GM12878 (cell line): ENCODE measurements around the gene RALGPS1. TPM values are rescaled to one million over a fixed set of nuclear protein-coding genes. Genes with fewer than 3 reads are reported as not detected.

Source experiments
- ATAC-seq: fragments of 200-7000 bp; cut with Tn5 transposase; 3 replicates; pipeline ENCODE4 v1.9.1; 2020; ENCODE audit warnings: mild to moderate bottlenecking, moderate library complexity
- BruUV-seq: library from RNA; stranded (reverse); fragments of 400-500 nt; replicated peaks from 2 replicates; lab custom pipeline; 2021; lab: Mats Ljungman, UMichigan
- CTCF ChIA-PET: fragments of 300-600 bp; sonication (Branson Sonifier 250); formaldehyde crosslinking; extraction: SDS; loops from one replicate; lab custom pipeline; 2021; ENCODE audit warnings: inconsistent platforms; lab: Yijun Ruan, JAX
- POLR2A ChIA-PET: fragments of 350-600 bp; formaldehyde crosslinking; extraction: SDS; loops from one replicate; lab custom pipeline; 2021; ENCODE audit warnings: inconsistent platforms; lab: Charles Lee
- RAD21 ChIA-PET: fragments of 300-600 bp; sonication (Branson Sonifier 250); formaldehyde crosslinking; loops from one replicate; lab custom pipeline; 2023; ENCODE audit warnings: antibody characterized with exemption; ENCODE audit not compliant: unreplicated experiment; lab: Charles Lee
- SMC1A ChIA-PET: fragments of 300-600 bp; sonication (Branson Sonifier 250); formaldehyde crosslinking; loops from one replicate; lab custom pipeline; 2023; ENCODE audit not compliant: unreplicated experiment, uncharacterized antibody; lab: Charles Lee
- DNase-seq: peaks from one replicate; pipeline ENCODE4 v3.0.0-alpha.2; 2011; ENCODE audit warnings: low read depth, low spot score
- FAIRE-seq: peaks from 3 replicates; lab custom pipeline; 2011; peaks lifted over from hg19 to GRCh38; lab: Jason Lieb, UNC
- H2AFZ ChIP-seq: 2 replicates; pipeline ENCODE4 v1.6.0; 2011; ENCODE audit warnings: low read depth, low read length, control low read depth; ENCODE audit not compliant: control insufficient read depth
- H3K27ac ChIP-seq: 2 replicates; pipeline ENCODE4 v1.5.1; 2011; ENCODE audit warnings: control low read depth; ENCODE audit not compliant: control insufficient read depth, insufficient read depth
- H3K27me3 ChIP-seq, 2 experiments: replicated peaks in 1 of 2; 2 replicates each; pipeline versions ENCODE4 v1.6.0 to v1.6.1; 2011; ENCODE audit warnings: low read length in 1 of 2; ENCODE audit not compliant: control insufficient read depth in 2 of 2, insufficient read depth in 2 of 2
- H3K36me3 ChIP-seq, 2 experiments: 2 replicates each; pipeline ENCODE4 v1.5.1; 2011; ENCODE audit warnings: low read length in 1 of 2; ENCODE audit not compliant: control insufficient read depth in 2 of 2, insufficient read depth in 2 of 2
- H3K4me1 ChIP-seq: 2 replicates; pipeline ENCODE4 v1.6.1; 2011; ENCODE audit warnings: mild to moderate bottlenecking, low read length, moderate library complexity, mixed read lengths; ENCODE audit not compliant: control insufficient read depth, insufficient read depth
- H3K4me2 ChIP-seq: 2 replicates; pipeline ENCODE4 v1.6.0; 2011; ENCODE audit warnings: control low read depth; ENCODE audit not compliant: control insufficient read depth, insufficient read depth
- H3K4me3 ChIP-seq: fragments of 200-600 bp; sonication (generic); 2 replicates; pipeline ENCODE4 v1.5.1; 2016
- H3K79me2 ChIP-seq: 2 replicates; pipeline ENCODE4 v1.6.0; 2011; ENCODE audit warnings: low read length; ENCODE audit not compliant: control insufficient read depth, insufficient read depth
- H3K9ac ChIP-seq: 2 replicates; pipeline ENCODE4 v1.8.0; 2011; ENCODE audit warnings: low read length, control low read depth, mixed read lengths; ENCODE audit not compliant: control insufficient read depth, insufficient read depth
- H3K9me3 ChIP-seq: replicated peaks from 3 replicates; pipeline ENCODE4 v1.5.1; 2011; ENCODE audit warnings: mild to moderate bottlenecking, low read length; ENCODE audit not compliant: control insufficient read depth, insufficient read depth
- H4K20me1 ChIP-seq: 2 replicates; pipeline ENCODE4 v1.6.0; 2011; ENCODE audit not compliant: control insufficient read depth, insufficient read depth
- CHD4 ChIP-seq: fragments of 200-600 bp; sonication (generic); IDR thresholded peaks from 2 replicates; pipeline ENCODE4 v1.6.1; 2016; ENCODE audit warnings: mild to moderate bottlenecking
- CREB1 ChIP-seq: IDR thresholded peaks from 2 replicates; pipeline ENCODE4 v1.6.1; 2012; ENCODE audit warnings: low read depth, mild to moderate bottlenecking, inconsistent platforms
- EGR1 ChIP-seq, 2 experiments: IDR thresholded peaks; 1 replicate in 1 of 2; 2 replicates in 1 of 2; pipeline ENCODE4 v1.6.1; 2011 to 2012; ENCODE audit warnings: low read depth in 2 of 2, low read length in 2 of 2, borderline replicate concordance in 1 of 2, mild to moderate bottlenecking in 1 of 2, moderate library complexity in 1 of 2
- LARP7 ChIP-seq: fragments of 450-650 bp; IDR thresholded peaks from 2 replicates; pipeline ENCODE4 v1.6.1; 2017; ENCODE audit warnings: mild to moderate bottlenecking
- MTA2 ChIP-seq: fragments of 450-650 bp; IDR thresholded peaks from 2 replicates; pipeline ENCODE4 v1.6.1; 2016; ENCODE audit warnings: low read depth, mild to moderate bottlenecking, moderate library complexity
- MXI1 ChIP-seq: fragments of 150-350 bp; IDR thresholded peaks from 2 replicates; pipeline ENCODE4 v1.6.1; 2011; ENCODE audit warnings: low read depth, mild to moderate bottlenecking, inconsistent platforms, low read length, improper control_type of control experiment
- SMAD5 ChIP-seq: IDR thresholded peaks from 2 replicates; pipeline ENCODE4 v1.6.1; 2016; ENCODE audit warnings: antibody characterized with exemption, low read depth
- SUPT20H ChIP-seq: IDR thresholded peaks from 2 replicates; pipeline ENCODE4 v1.6.1; 2011; ENCODE audit warnings: low read depth, mild to moderate bottlenecking, low read length, moderate library complexity, borderline replicate concordance; ENCODE audit not compliant: control insufficient read depth
- TBL1XR1 ChIP-seq: IDR thresholded peaks from 2 replicates; pipeline ENCODE4 v1.6.1; 2012; ENCODE audit warnings: low read depth, low read length, improper control_type of control experiment
- ZNF384 ChIP-seq: IDR thresholded peaks from 2 replicates; pipeline ENCODE4 v1.6.1; 2012; ENCODE audit warnings: low read depth, mild to moderate bottlenecking, low read length, improper control_type of control experiment, borderline replicate concordance
- ZSCAN29 ChIP-seq: fragments of 450-650 bp; IDR thresholded peaks from 2 replicates; pipeline ENCODE4 v1.6.1; 2017; ENCODE audit warnings: mild to moderate bottlenecking, moderate library complexity
- in situ Hi-C: fragments of 300-500 bp; cut with MboI; formaldehyde crosslinking; loops from 9 replicates; pipeline ENCODE4 v1.14.3; 2018; ENCODE audit warnings: mixed read lengths
- intact Hi-C: fragments of 100-400 bp; cut with micrococcal nuclease; formaldehyde crosslinking; loops from one replicate; pipeline ENCODE4 v1.14.2; 2022; ENCODE audit not compliant: unreplicated experiment
- polyA plus RNA-seq, 11 experiments: library from polyadenylated mRNA; depleted of rRNA in 4 of 11; unstranded in 6 of 11; stranded (reverse) in 5 of 11; fragments of >200 nt; fragmentation: Nextera tagmentation in 4 of 11; fragmentation: Illumina TruSeq in 1 of 11; extraction: Ambion mirVana in 4 of 11; extraction: Trizol in 1 of 11; gene quantifications; 1 replicate in 1 of 11; 2 replicates in 10 of 11; pipeline versions ENCODE4 v1.2.1 to v1.2.3, GENCODE V29; 2011 to 2016; ENCODE audit warnings: inconsistent platforms in 2 of 11, missing spikeins in 2 of 11, low read depth in 1 of 11
- total RNA-seq, 4 experiments: library from RNA; depleted of rRNA in 3 of 4; stranded (reverse); fragments of >200 nt in 3 of 4; fragmentation: Illumina TruSeq in 1 of 4; extraction: Trizol in 1 of 4; gene quantifications; 2 replicates each; pipeline versions ENCODE4 v1.2.1 to v1.2.3, GENCODE V29; 2013 to 2021
- TF ChIP-seq, protein P1 (sequence below): fragments of 450-650 bp; IDR thresholded peaks from 2 replicates; pipeline ENCODE4 v1.6.1; 2017; ENCODE audit warnings: antibody characterized with exemption, mild to moderate bottlenecking, moderate library complexity

RALGPS1 gene
- total and polyA plus RNA-seq, 10 of the 15 experiments (the other 5 are each of a cell fraction or from before 2014, with no cell fraction given), result 0.13 to 5.6 (median 2.7) TPM

- intact Hi-C loops (no loop called here), in situ Hi-C loops (no loop called here)
- no TSS peak for BruUV-seq
- TF ChIP-seq SUPT20H (no peak), CREB1 (no peak), LARP7 (no peak), ZSCAN29 (no peak), EGR1 (IDR thresholded peaks at IDR 0.05; ENCODE audit: borderline replicate concordance in 1 of 2, low read depth in 2 of 2, low read length in 2 of 2) (no peak), MXI1 (no peak), MTA2 (no peak), SMAD5 (no peak), ZNF384 (no peak), TBL1XR1 (no peak), CHD4 (no peak)
- TF ChIP-seq, protein P1, sequence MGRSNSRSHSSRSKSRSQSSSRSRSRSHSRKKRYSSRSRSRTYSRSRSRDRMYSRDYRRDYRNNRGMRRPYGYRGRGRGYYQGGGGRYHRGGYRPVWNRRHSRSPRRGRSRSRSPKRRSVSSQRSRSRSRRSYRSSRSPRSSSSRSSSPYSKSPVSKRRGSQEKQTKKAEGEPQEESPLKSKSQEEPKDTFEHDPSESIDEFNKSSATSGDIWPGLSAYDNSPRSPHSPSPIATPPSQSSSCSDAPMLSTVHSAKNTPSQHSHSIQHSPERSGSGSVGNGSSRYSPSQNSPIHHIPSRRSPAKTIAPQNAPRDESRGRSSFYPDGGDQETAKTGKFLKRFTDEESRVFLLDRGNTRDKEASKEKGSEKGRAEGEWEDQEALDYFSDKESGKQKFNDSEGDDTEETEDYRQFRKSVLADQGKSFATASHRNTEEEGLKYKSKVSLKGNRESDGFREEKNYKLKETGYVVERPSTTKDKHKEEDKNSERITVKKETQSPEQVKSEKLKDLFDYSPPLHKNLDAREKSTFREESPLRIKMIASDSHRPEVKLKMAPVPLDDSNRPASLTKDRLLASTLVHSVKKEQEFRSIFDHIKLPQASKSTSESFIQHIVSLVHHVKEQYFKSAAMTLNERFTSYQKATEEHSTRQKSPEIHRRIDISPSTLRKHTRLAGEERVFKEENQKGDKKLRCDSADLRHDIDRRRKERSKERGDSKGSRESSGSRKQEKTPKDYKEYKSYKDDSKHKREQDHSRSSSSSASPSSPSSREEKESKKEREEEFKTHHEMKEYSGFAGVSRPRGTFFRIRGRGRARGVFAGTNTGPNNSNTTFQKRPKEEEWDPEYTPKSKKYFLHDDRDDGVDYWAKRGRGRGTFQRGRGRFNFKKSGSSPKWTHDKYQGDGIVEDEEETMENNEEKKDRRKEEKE, result no peak
- ChIA-PET SMC1A (interaction anchor here (1.0 to 4.9 kb wide), 7 partner anchors 10 to 98 kb away, joined by 3 to 17 read pairs (median 6); no protein-coding TSS in a partner anchor), POLR2A (interaction anchor here (0.7 to 1.5 kb wide), 3 partner anchors 9 to 86 kb away, joined by 4 to 10 read pairs (median 4); no protein-coding TSS in a partner anchor), CTCF (interaction anchor here (0.6 to 1.5 kb wide), 3 partner anchors 11 to 214 kb away, joined by 3 to 4 read pairs (median 3); no protein-coding TSS in a partner anchor), RAD21 (interaction anchor here (0.6 to 1.5 kb wide), 3 partner anchors 13 to 146 kb away, joined by 3 to 6 read pairs (median 3); no protein-coding TSS in a partner anchor)
- Histone ChIP-seq H2AFZ (no peak overlapping the region), H3K36me3 (no peaks in the 10 kb centered on the region), H3K79me2 (no peaks in the 10 kb centered on the region), H3K27me3 (no peaks in the 10 kb centered on the region), H4K20me1 (no peaks in the 10 kb centered on the region), H3K9me3 (no peaks in the 10 kb centered on the region), H3K4me2 (no peak overlapping the region), H3K4me3 (no peak overlapping the region), H3K27ac (no peak overlapping the region), H3K4me1 (peaks cover 3% of the 10 kb centered on the region; the same call in 1 of the 2 replicates), H3K9ac (no peak overlapping the region)
- ATAC-seq (no peak), DNase-seq (no peak), FAIRE-seq (no peak)
Measured at GRCh38 chr9:127020802-127021078, 106.2 kb downstream of the RALGPS1 start.
